ENCODE measurements around the gene PHTF1. TPM values are rescaled to one million over a fixed set of nuclear protein-coding genes. Genes with fewer than 3 reads are reported as not detected.
A peak's percentile ranks its signal among the peaks of the same experiment; 100 is the strongest.

Gene PHTF1
- total RNA-seq: 37.7 and 38.7 TPM in 2 replicates

DNA sequence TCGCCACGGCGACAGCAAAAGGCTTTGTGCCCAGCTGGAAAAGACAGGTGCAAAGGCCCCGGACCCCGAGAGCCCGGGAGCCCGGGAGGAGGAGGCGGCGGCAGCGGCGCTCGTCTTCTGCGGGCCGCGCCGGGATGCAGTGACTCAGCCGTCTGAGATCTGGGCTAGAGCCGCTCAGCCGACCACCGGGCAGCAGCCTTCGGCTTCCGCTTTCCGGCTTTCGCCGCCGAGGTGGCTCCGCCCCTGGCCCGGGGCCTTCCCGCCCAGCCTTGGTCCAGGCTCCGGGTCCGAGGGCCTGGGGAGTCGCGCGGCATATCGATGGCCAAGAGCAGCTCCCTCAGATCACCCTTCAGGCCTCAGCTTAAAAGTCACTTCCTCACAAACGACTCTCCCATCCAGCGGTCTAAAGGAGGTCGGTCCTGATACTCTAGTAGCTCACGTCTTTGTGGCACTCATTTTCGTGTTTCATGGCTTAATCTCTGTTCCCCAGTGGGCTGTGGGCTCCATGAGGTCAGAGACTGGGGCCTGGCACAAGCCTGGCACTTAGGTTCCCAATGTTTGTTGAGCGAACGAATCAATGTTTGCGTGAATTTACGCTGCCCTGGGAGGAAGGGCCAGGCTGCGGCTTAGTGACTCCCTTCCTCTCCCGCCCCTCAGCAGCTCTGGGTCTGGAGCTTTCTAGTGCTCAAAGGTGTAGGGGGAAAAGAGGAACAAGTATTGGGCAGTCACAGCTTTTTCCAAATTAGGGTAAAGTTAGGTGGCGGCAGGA, at the start of gene PHTF1:
Gene PHTF1, minus strand, starts transcription at position 154 of the 769 bp plus-strand sequence. CDS start 783 bp downstream, outside the sequence.
- DNase-seq (ENCODE audit: extremely low read depth, low read depth, low spot score): peak; percentile 16

DNA sequence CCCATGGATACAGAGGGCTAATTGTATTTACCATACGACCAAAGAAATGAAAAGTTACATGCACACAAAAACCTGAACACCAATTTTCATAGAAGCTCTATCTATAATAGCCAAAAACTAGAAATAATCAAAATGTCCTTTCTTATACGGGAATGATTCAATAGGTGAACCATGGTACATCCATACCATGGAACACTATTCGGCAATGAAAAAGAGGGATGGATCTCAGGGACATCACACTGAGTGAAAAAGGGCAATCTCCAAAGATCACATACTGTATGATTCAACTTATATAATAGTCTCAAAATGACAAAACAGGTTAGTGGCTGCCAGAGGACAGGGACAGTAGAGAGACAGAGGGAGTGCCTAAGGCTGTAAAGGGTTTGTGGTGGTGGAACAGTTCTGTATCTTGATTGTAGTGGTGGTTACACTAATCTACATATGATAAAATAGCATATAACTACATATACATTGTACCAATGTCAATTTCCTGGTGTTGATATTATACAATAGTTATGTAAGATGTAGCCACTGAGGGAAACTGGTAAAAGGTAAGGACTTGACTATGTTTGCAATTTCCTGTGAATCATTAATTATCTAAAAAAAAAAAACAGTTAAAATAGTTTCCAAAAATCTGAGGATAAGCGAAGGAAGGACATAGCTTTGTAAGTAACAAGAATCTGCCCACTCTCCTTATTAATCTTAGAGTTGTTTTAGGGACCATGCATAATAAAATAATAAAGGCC, 49.3 kb upstream of the PHTF1 start:
- no peak for DNase-seq (ENCODE audit: extremely low read depth, low read depth, low spot score)

DNA sequence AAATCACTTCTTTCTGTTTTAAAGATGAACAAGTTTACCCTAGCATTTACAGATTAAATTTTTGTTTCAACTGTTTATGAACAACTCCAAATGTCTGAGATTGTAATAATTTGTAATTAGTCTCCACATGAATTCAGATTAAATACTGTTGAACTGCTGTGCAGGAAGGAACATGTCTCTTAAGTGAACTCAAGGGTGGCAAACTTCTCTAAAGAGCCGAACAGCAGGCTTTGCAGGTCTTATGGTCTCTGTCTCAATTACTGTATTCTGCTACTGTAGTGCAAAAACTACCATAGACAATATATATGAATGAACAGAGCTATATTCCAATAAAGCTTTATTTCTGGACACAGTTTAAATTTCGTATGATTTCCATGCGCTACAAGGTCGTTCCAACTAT, 46.4 kb upstream of the PHTF1 start:
- no peak for DNase-seq (ENCODE audit: extremely low read depth, low read depth, low spot score)

DNA sequence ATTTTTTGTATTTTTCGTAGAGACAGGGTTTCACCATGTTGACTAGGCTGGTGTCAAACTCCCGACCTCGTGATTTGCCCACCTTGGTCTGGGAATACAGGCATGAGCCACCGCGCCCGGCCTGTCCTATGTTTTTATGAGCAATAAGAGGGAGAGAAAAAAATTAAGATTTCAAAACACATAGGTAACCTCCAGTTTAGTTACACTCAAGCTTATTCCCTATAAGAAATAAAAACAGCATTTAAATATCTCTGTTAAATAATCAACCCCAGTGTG, 45.9 kb upstream of the PHTF1 start:
- no peak for DNase-seq (ENCODE audit: extremely low read depth, low read depth, low spot score)

DNA sequence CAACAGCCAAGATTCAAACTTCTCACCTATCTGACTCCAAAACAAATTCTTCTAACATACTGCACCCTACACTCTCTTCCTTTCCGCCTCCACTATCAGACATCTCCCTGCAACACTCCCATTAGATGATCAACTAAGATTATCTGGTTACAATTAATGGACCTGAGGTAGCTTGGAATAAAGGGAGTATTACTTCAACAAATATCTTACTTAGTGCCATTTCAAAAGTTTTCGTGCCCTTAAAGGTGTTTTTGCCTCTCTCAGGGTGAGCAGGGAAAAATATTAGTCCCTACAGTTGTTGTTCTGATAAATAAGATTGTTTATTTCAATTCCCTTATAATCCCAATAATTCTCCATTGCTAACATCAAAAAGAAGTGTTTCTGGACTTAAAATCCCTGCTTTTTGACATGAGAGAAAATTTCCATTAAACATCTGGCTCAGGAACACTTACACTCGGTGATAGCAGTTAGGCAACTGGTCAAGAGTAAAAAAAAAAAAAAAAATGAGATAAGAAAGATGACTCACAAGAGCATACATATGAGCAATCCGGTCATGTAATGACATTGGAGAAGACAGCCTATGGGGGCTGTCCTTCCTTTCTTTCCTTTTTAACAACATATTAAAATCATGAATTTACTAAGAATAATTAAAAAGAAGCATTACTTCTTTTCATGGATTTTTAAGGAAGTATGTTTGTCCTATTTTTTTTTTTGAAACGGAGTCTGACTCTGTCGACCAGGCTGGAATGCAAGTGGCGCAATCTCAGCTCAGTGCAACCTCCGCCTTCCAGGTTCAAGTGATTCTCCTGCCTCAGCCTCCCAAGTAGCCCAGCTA, 45.4 kb upstream of the PHTF1 start:
- DNase-seq (ENCODE audit: extremely low read depth, low read depth, low spot score): no peak

DNA sequence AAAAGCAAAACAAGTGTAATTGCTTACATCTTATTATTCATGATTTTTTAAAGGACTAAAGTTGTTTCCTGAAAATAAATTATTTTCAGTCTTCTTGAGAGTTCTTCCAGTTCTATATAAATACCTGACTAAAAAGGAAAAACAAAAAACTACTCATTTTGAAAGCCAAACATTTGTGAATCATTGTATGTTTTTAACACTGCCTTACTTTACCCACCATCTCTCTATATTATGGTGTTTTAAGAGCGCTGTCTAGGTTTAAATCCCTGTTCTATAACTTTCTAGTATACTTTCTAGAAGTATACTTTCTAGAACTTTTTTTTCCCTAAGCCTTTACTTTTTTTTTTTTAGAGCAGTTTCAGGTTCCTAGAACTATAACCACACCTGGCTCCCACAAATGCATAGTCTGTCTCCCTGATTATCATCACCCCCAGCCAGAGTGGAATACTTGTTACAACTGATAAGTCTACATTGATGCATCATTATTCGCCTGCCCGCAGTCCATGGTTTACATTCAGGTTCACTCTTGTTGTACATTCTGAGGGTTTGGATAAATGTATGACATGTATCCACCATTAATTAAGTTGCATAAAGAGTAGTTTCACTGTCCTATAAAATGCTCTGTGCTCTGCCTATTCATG, 43.2 kb upstream of the PHTF1 start:
- DNase-seq (ENCODE audit: extremely low read depth, low read depth, low spot score): no peak

DNA sequence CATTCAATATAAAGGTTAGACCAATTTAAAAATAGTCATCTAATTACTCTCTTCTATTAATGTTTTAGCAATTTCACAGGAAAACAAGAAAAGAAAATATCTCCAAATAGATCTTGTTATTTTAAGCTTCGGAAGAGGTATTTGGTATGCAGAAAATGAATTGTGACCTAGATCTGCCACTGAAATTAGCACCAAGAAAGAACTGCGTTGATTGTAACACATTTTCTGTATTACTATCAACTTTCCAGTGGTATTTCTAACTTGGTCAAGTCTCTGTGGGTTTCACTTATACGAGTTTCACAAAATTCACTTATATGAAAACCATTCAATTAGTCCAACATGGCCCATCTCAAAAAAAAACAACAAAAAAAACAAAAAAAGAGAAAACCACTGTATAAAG, 41.2 kb upstream of the PHTF1 start:
- DNase-seq (ENCODE audit: extremely low read depth, low read depth, low spot score): no peak

DNA sequence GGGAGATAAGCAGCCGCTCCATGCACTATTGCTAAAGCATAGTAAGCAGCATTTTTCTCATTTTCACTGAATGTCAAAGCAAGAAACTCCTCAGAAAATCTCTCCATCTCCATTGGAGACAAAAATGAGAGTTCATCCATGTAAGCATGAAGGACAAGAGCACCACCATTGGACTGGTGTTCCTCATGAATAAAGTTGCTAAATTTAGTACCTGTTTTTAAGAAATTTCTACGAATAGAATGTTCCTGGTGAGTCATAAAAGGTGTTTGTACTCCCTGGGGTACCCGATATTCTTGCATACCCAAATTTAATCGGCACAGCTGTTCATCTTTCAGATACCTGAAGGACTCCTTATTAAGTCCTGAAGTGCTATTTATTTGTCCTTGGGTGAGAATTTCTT, 38.2 kb upstream of the PHTF1 start:
- no peak for DNase-seq (ENCODE audit: extremely low read depth, low read depth, low spot score)

DNA sequence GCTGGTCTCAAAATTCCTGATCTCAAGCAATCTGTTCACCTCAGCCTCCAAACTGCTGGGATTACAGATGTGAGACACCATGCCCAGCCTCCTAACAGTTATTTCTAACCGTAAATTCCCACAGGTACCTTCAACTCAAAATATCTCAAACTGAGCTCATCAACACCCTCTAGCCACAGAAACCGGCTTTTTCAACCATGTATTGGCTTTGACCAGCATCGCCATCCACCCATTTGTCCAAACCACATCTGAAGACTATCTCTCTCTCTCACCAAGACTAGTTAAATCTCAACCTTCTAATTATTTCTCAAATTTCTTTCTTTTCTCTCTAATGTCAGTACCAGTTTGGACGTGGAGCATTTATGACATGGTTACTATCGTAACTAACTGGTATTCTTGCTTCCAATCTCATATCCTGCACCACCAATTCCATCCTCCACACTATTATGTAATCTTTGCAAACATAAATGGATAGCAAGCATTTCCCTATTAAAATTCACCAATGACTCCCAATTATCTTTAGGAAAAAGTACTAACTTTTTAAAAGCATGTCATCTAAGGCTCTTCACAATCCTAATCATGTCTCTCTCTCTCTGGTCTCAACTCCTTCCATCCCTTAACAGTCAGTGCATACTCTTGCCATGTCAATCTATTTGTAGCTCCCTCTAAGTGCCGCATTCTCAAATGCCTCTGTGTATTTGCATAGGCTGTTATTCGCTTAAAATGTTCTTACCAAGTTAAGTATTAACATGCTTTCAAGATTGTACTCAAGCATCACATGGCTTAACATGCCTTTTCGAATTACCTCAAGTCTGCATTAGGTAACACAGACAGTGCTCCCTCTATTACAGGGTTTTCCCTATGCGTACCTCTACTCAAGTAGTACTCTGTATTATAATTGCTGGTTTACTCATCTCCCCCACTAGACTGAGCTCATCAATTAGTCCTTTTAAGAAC, 34.9 kb upstream of the PHTF1 start:
- DNase-seq (ENCODE audit: extremely low read depth, low read depth, low spot score): no peak

DNA sequence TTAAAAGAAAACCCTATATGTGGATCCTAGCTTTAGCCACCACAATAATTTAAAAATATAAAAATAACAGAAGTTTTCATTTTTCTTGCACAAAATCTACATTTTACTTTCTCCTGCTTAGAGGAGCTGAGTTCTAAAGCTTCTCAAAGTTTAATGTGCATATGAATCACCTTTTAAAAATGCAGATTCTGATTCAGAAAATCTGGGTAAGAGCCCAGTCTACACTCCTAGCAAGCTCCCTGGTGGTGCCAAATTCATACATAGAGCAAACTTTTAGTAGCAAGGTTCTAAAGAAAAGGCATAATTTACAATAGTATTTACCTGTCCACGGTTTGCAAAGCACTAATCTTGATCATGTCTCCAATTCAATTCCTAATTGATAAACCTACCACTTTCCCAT, 33.7 kb upstream of the PHTF1 start:
- no peak for DNase-seq (ENCODE audit: extremely low read depth, low read depth, low spot score)

DNA sequence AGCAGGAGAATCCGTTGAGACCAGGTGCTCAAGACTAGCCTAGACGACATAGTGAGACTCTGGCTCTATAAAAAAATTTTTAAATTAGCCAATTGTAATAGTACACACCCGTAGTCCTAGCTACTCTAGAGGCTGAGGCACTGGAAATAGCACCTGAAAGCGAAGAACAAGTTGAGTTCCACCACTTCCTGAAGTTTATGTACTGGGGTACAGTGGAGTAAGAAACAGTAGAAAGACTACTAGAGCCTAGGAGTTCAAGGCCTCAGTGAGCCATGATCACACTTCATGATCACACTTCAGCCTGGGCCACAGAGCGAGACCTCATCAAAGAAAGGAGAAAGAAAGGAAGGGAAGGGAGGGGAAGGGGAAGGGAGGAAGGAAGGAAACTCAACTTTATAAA, 33.2 kb upstream of the PHTF1 start:
- no peak for DNase-seq (ENCODE audit: extremely low read depth, low read depth, low spot score)

DNA sequence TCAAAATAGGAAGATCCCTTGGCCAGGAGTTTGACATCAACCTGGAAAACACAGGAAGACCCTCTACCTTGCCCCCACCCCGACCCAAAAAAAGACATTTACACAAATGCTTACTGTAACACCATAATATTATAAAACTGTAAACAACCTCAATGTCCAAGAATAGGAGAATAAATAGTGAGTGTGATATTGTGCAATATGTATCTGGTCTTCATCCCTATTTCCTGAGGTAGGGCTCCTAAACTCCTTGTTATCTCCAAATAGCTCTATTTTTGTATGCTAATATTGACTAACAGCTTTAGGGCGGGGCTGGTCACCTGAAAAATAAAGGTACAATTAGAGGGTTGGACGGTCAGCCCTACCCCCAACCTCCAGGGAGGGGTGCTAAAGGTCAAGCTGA, 29.5 kb upstream of the PHTF1 start:
- DNase-seq (ENCODE audit: extremely low read depth, low read depth, low spot score): no peak

DNA sequence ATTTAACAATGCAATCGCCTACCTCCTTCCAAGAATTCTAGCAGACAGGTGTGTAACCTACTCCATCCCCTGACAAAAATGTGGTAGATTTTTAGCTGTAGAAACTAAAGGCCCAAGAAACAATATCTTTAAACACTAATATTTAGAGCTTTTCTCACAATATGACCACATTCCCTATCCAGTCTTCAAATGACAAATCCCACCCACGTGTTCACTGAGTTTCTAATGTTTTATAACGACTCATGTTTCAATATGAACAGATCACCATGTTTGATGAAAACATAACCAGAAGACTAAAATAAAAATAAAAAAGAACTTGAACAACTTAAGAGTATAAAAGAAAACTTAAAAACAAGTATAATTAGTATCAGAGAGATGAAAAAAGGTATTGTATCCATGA, 28.4 kb upstream of the PHTF1 start:
- no peak for DNase-seq (ENCODE audit: extremely low read depth, low read depth, low spot score)

DNA sequence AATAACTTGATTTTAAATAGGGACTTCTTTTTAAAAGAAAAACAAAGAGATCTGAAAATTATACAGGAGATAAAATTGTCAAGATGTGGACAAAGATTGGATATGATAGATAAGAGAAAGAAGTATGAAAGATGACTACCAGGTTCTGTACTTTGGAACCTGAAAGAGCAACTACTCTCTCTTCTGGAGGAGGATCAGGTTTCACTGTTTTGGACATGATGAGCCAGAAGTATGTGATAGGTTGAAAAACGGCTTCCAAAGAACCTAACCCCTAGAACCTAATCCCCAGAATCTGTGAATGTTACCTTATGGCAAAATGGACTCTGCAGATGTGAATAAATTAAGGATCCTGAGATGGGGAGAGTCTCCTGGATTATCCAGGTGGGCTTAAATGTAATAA, 26.8 kb upstream of the PHTF1 start:
- DNase-seq (ENCODE audit: extremely low read depth, low read depth, low spot score): no peak

DNA sequence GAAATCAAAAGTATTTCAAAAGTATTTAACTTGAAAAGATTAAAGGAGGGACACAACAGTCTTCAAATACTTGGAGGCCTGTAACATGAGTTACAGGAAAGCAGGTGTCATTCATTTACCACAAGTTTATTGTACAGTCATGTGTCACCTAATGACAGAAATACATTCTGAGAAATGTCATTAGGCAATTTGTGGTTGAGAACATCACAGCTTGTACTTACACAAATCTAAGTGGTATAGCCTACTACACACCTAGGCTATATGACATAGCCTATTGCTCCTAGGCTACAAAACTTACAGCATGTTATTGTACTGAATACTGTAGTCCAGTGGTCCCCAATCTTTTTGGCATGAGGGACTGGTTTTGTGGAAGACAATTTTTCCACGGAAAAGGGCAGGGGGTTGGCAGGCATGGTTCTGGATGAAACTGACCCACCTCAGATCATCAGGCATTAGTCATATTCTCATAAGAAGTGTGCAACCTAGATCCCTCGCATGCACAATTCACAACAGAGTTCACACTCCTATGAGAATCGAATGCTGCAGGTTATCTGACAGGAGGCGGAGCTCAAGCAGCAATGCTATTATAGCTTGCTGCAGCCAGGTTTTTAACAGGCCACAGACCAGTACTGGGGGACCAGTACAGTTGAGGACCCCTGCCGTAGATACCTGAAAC, 25.0 kb upstream of the PHTF1 start:
- DNase-seq (ENCODE audit: extremely low read depth, low read depth, low spot score): no peak

DNA sequence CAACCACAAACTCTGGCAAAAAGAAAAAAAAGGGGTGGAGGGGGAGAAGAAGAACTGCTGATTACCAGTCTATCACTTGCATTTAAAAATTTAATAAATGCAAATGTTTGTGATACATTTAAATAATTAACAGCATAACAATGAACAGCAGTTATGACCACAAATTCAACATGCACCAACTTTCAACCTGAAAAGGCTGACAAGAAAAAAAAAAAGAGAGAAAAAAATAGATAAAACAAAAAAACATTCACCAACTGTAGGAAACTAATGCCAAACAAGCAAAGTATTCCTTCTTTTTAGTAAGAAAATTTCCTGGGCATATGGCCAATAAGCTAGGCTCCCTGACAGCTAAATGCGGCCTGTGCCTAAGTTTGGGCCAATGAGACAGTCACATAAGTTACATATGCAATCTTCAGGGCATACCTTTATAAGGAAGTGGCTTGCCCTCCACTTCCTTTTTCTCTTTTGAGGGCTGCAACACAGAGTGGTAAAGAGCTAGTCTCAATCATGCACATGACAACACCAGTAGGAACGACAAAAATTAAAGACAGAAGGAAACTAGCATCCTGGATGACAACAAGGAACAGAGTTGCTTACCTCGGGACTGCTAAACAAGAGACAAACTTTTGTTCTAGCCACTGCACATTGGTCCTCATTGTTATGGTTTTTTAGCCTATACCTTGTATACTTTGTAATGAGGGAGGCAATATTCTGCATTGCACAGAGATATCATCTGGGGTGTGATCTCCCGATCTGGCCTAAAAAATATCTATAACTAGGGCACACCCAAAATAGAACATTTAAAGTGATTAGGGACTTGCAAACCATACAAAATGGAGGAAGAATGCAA, 24.2 kb upstream of the PHTF1 start:
- DNase-seq (ENCODE audit: extremely low read depth, low read depth, low spot score): no peak

DNA sequence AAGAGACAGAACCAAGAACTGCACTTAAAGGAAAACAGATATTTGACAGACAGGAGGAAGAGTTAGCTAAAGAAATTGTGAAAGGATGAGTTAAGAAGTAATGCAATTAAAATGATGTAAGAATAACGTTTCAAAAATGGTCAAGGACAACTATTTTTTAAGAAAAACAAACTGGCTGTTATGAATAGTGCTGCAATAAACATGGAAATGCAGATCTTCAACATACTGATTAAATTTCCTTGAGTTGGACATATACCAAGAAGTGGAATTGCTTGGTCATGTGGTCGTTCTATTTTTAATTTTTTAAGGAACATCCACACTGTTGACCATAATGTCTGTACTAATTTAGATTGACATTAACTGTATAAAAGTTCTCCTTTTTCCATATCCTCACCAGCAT, 23.1 kb upstream of the PHTF1 start:
- DNase-seq (ENCODE audit: extremely low read depth, low read depth, low spot score): no peak

DNA sequence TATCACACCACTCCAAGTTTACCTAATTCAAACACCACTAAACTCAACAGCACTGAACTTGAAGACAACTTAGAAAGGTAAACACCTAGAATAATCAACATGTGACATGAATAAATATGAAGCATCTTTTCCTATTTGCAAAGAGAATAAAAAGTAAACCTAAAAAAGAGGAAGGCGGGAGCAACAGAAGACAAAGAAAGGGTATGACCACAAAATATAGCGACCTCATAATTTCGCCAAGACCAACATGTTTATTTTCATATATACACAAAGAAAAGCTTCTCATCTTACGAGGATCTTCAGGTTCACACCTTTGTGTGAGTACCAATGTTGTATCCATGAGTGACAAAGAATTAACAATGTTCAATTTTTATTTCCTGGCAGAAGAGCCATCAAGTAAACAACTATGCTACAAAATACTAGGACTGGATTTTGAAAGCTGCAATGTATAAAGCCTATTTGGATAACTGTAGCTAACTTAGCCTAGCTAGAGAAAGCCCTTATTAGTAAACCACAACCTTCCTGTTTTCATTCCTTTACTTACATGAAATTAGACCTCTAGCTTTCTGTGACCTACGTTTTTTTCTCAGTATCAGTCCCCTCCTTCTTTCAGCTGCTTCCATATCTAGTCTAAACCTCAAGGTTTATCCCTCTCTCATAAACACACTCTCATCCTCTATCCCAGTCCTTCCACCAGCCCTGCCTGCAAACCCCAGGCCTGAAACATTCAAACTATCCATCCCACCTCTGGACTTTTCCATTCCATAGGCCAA, 21.3 kb upstream of the PHTF1 start:
- no peak for DNase-seq (ENCODE audit: extremely low read depth, low read depth, low spot score)
